ENCODE data around the gene ADAM8. TPM values are rescaled to one million over a fixed set of nuclear protein-coding genes. Genes with fewer than 3 reads are reported as not detected.
A peak's percentile ranks its signal among the peaks of the same experiment; 100 is the strongest.

ADAM8 gene
- total RNA-seq, 3 donors from 2014 or later, result 4.8 to 7.0 (median 5.2) TPM

GRCh38 chr10:133231244-133231945 is 45.3 kb downstream of the ADAM8 start:
- no peak for DNase-seq
- ATAC-seq, result no peak

DNA sequence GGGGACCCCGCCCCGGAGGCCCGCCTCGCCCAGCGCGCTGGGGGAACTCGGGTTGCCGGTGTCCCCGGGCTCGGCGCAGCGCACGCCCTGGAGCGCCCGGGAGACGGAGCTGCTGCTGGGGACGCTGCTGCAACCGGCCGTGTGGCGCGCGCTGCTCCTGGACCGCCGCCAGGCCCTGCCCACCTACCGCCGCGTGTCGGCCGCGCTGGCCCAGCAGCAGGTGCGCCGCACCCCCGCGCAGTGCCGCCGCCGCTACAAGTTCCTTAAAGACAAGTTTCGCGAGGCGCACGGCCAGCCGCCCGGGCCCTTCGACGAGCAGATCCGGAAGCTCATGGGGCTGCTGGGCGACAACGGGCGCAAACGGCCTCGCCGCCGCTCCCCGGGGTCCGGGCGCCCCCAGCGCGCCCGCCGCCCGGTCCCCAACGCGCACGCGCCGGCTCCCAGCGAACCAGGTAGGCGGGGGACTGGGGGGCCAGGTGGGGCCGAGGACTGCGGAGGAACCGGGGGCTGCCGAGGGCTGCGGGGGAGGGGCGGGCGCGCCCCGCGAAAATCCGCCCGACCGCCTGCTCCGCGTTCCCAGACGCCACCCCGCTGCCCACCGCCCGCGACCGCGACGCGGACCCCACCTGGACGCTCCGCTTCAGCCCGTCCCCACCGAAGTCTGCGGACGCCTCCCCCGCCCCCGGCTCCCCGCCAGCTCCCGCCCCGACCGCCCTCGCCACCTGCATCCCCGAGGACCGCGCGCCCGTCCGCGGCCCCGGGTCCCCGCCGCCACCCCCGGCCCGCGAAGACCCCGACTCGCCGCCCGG is 46.1 kb downstream of the ADAM8 start:
- Histone ChIP-seq H3K4me1 (ENCODE audit: low read depth) (no peaks in the 10 kb centered on the region), H3K9me3 (no peaks in the 10 kb centered on the region), H3K36me3 (ENCODE audit: low read depth) (no peaks in the 10 kb centered on the region), H3K4me3 (no peak overlapping the region)
- DNase-seq (peak in 1 of 3 donors; percentile 21), ATAC-seq (peak; percentile 45)
- TF ChIP-seq, protein P1, sequence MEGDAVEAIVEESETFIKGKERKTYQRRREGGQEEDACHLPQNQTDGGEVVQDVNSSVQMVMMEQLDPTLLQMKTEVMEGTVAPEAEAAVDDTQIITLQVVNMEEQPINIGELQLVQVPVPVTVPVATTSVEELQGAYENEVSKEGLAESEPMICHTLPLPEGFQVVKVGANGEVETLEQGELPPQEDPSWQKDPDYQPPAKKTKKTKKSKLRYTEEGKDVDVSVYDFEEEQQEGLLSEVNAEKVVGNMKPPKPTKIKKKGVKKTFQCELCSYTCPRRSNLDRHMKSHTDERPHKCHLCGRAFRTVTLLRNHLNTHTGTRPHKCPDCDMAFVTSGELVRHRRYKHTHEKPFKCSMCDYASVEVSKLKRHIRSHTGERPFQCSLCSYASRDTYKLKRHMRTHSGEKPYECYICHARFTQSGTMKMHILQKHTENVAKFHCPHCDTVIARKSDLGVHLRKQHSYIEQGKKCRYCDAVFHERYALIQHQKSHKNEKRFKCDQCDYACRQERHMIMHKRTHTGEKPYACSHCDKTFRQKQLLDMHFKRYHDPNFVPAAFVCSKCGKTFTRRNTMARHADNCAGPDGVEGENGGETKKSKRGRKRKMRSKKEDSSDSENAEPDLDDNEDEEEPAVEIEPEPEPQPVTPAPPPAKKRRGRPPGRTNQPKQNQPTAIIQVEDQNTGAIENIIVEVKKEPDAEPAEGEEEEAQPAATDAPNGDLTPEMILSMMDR (IDR thresholded peaks at IDR 0.05), result no peak
- intact Hi-C loops (cut with DNase I, micrococcal nuclease), result no loop called here

More at GRCh38 chr10:133231244-133231945, 45.3 kb downstream of the ADAM8 start:
- TF ChIP-seq, protein P1 (IDR thresholded peaks at IDR 0.05), result no peak
- intact Hi-C loops (cut with DNase I, micrococcal nuclease), result no loop called here
- no peak overlapping the region for H3K4me3 ChIP-seq
- H3K4me1 ChIP-seq (ENCODE audit: low read depth), result no peaks in the 10 kb centered on the region
- H3K36me3 ChIP-seq (ENCODE audit: low read depth), result no peaks in the 10 kb centered on the region
- H3K9me3 ChIP-seq, result no peaks in the 10 kb centered on the region

DNA sequence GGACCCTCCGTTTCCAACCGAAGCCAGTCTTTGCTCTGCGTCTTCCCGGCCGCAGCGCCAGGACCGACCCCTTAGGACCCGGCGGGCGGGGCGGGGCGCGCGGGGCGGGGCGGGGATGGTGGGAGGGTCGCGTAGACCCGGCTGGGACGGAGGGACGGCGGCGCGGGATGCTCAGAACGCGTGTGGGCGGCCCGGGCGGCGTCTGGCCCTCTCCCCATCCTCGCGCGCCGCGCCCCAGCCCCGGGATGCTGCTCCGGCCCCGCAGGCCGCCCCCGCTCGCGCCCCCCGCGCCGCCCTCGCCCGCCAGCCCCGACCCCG is 46.7 kb downstream of the ADAM8 start, which contains the start of gene UTF1:
TSS of gene UTF1 (plus strand) at position 174 of the 318 bp plus-strand sequence. CDS start at position 246, 72 bp downstream.
- H3K4me1 ChIP-seq (ENCODE audit: low read depth), result no peaks in the 10 kb centered on the region
- no peaks in the 10 kb centered on the region for H3K36me3 ChIP-seq (ENCODE audit: low read depth)
- TF ChIP-seq, protein P1 (IDR thresholded peaks at IDR 0.05), result no peak
- ATAC-seq (no peak), DNase-seq (no peak)
- no peaks in the 10 kb centered on the region for H3K9me3 ChIP-seq
- no peak within 1 kb of the TSS for H3K4me3 ChIP-seq
- intact Hi-C loops (cut with DNase I, micrococcal nuclease), result no loop called here

GRCh38 chr10:133229265-133230043 is 47.2 kb downstream of the ADAM8 start:
- no peaks in the 10 kb centered on the region for H3K9me3 ChIP-seq
- no peaks in the 10 kb centered on the region for H3K36me3 ChIP-seq (ENCODE audit: low read depth)
- ATAC-seq (no peak), DNase-seq (no peak)
- H3K4me3 ChIP-seq, result no peak overlapping the region
- intact Hi-C loops (cut with DNase I, micrococcal nuclease), result no loop called here
- TF ChIP-seq, protein P1 (IDR thresholded peaks at IDR 0.05), result no peak
- H3K4me1 ChIP-seq (ENCODE audit: low read depth), result no peaks in the 10 kb centered on the region

DNA sequence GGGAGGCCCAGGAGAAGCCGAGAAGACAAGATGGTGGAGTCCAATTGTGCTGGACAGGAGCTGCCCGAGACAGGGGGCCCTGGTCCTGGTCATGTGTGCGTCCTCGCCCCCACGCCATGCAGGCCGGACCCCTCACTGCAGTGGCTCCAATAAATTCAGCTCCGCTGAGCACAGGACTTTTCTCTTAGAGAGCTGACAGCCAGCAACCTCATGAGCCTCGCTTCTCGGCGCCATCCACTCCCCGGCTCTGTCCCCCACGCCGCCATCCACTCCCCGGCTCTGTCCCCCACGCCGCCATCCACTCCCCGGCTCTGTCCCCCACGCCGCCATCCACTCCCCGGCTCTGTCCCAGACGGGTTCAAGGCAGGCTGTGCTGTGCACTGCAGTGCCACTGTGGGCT is 49.4 kb downstream of the ADAM8 start:
- Histone ChIP-seq H3K4me1 (ENCODE audit: low read depth) (no peaks in the 10 kb centered on the region), H3K4me3 (no peak overlapping the region), H3K9me3 (no peaks in the 10 kb centered on the region), H3K36me3 (ENCODE audit: low read depth) (no peaks in the 10 kb centered on the region)
- intact Hi-C loops (cut with DNase I, micrococcal nuclease), result no loop called here
- ATAC-seq (no peak), DNase-seq (no peak)
- TF ChIP-seq, protein P1 (IDR thresholded peaks at IDR 0.05), result no peak

Measured in mucosa of descending colon (tissue), 3 donors.